ENCODE data around the gene ANGPTL5. TPM values are rescaled to one million over a fixed set of nuclear protein-coding genes. Genes with fewer than 3 reads are reported as not detected.

Gene ANGPTL5
- total RNA-seq, 1 experiment from 2014 or later: not detected

DNA sequence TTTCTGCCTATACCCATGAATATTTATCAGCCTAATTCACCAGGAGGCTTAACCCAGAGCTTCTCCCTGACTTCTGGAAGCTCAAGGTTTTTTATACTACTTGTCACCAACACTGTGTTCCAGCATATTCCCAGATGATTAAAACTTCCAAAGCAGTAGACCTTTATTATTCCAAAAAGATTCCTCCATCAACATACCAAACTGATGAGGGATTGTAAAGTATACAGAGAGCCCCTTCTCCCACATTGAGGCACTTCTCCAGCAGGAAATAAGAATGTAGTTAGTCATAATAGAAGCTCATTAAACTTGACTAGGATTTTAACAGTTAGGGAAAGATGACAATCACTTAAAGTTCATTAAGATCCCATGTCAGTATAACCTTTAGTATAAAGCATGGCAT, 53.0 kb downstream of the ANGPTL5 start:
- Histone ChIP-seq H3K27me3 (replicated peaks; ENCODE audit: insufficient read depth, low read depth, low read length, poor library complexity) (no peaks in the 10 kb centered on the region), H3K27ac (ENCODE audit: low read depth, low read length, poor library complexity, severe bottlenecking) (no peak overlapping the region), H3K4me1 (ENCODE audit: insufficient read depth, low read length, poor library complexity, severe bottlenecking) (peaks cover 10% of the 10 kb centered on the region), H3K4me3 (ENCODE audit: low read depth, low read length, poor library complexity, severe bottlenecking) (no peak overlapping the region), H3K36me3 (ENCODE audit: insufficient read depth, low read length, poor library complexity, severe bottlenecking) (no peaks in the 10 kb centered on the region), H3K9me3 (ENCODE audit: low read depth, low read length, poor library complexity, severe bottlenecking) (peaks cover 4% of the 10 kb centered on the region)
- peak; percentile 57 for DNase-seq (ENCODE audit: low spot score)
- CTCF ChIA-PET: interaction anchor here (0.6 to 3.4 kb wide), 2 partner anchors 57 to 144 kb away, joined by 5 to 54 read pairs; no protein-coding TSS in a partner anchor
- no TSS peak for BruUV-seq (replicated peaks)
- intact Hi-C loops (cut with micrococcal nuclease; ENCODE audit: unreplicated experiment): loop anchor here (10.0 kb wide), 2 partner anchors 631 to 751 kb away; no protein-coding TSS in a partner anchor
- POLR2A ChIA-PET (ENCODE audit: low non-redundant PET): no interaction called here
- TF ChIP-seq, protein P1, sequence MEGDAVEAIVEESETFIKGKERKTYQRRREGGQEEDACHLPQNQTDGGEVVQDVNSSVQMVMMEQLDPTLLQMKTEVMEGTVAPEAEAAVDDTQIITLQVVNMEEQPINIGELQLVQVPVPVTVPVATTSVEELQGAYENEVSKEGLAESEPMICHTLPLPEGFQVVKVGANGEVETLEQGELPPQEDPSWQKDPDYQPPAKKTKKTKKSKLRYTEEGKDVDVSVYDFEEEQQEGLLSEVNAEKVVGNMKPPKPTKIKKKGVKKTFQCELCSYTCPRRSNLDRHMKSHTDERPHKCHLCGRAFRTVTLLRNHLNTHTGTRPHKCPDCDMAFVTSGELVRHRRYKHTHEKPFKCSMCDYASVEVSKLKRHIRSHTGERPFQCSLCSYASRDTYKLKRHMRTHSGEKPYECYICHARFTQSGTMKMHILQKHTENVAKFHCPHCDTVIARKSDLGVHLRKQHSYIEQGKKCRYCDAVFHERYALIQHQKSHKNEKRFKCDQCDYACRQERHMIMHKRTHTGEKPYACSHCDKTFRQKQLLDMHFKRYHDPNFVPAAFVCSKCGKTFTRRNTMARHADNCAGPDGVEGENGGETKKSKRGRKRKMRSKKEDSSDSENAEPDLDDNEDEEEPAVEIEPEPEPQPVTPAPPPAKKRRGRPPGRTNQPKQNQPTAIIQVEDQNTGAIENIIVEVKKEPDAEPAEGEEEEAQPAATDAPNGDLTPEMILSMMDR (conservative IDR thresholded peaks at IDR 0.05; ENCODE audit: low read depth, low read length): no peak
- TF ChIP-seq EZH2 (IDR thresholded peaks at IDR 0.05; ENCODE audit: borderline replicate concordance, low read depth, low read length, poor library complexity, severe bottlenecking): no peak

DNA sequence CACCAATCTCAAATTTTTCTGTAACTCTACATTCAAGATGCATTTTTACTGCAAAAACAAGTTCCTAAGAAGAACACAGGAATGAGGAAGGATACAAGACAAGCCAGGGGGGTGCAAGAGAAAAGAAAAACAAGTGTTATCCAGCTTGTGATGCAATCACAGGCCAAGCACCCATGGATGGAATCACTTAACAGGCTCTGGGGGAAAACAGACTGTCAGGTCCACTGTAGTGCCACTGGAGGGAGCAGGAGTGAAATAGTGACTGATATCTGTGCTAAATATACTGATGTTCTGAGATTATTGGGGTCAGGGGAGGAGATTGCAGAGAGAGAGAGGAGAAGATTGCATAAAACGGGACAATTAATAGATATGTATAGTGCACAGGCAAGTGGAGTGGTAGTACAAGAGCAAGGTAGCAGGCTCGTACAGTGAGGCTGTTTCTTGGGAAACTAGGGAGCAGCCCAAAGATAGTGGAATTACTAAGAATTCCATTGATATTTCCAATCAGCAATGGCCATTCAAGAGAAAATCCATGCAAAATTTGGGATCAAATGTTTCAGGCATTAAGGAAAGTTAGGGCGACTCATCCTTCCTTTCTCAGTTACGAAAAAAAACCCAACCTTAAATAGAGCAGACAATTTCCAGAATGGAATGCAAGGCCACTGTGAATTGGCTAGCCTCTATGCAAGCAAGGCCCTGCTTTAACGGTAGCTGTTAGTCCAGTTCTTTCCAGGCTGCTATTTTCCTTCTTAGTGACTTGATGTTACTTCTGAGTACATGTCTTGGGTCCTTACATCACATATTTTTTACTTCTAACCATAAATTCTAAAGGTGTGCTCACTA, 53.7 kb downstream of the ANGPTL5 start:
- ChIA-PET CTCF (interaction anchor here (0.6 to 3.4 kb wide), 2 partner anchors 58 to 145 kb away, joined by 5 to 54 read pairs; no protein-coding TSS in a partner anchor), POLR2A (ENCODE audit: low non-redundant PET) (interaction anchor here (0.6 kb wide), 1 partner anchor 26 kb away, joined by 7 read pairs; no protein-coding TSS in a partner anchor)
- Histone ChIP-seq H3K4me1 (ENCODE audit: insufficient read depth, low read length, poor library complexity, severe bottlenecking) (peaks cover 10% of the 10 kb centered on the region), H3K4me3 (ENCODE audit: low read depth, low read length, poor library complexity, severe bottlenecking) (no peak overlapping the region), H3K27ac (ENCODE audit: low read depth, low read length, poor library complexity, severe bottlenecking) (no peak overlapping the region), H3K36me3 (ENCODE audit: insufficient read depth, low read length, poor library complexity, severe bottlenecking) (no peaks in the 10 kb centered on the region), H3K9me3 (ENCODE audit: low read depth, low read length, poor library complexity, severe bottlenecking) (peaks cover 4% of the 10 kb centered on the region), H3K27me3 (replicated peaks; ENCODE audit: insufficient read depth, low read depth, low read length, poor library complexity) (no peaks in the 10 kb centered on the region)
- intact Hi-C loops (cut with micrococcal nuclease; ENCODE audit: unreplicated experiment): loop anchor here (10.0 kb wide), 2 partner anchors 632 to 752 kb away; no protein-coding TSS in a partner anchor
- DNase-seq (ENCODE audit: low spot score): peak; percentile 77
- TF ChIP-seq EZH2 (IDR thresholded peaks at IDR 0.05; ENCODE audit: borderline replicate concordance, low read depth, low read length, poor library complexity, severe bottlenecking): no peak
- TF ChIP-seq, protein P1 (conservative IDR thresholded peaks at IDR 0.05; ENCODE audit: low read depth, low read length): peak; percentile 71
- no TSS peak for BruUV-seq (replicated peaks)

DNA sequence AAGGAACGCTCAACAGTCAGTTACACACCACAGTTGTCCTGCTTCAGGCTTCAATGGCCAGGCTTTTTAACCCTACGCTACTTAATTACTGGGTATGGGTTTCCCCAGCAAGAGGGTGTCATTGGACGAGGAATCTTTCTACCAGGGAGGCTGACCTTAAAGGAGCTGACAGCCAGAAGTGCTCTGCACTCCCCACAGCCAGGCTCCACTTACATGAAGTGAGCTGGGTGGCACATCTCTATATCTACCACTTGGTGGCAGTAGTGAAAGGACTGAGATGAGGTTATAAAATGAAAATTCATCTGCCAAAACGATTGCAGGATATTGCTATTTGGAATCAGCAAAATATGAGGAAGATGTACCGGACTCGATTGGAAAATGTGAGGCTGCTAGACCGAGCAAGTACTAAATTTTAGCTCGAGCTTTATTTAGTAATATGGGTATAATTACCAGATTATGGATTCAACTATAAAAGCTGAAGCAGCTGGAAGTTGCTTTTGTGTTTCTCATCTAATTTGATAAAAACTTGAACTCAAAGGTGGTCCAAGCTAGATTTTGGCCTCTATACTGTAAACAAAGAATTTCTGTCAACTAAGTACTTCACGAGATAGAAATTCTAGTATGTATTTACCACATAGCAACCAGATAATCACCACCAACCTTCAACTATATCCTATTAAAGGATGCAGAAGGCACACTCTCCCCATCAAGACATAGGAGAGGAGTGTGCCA, 55.5 kb downstream of the ANGPTL5 start:
- DNase-seq (ENCODE audit: low spot score): peak; percentile 74
- BruUV-seq (replicated peaks): no TSS peak
- ChIA-PET POLR2A (ENCODE audit: low non-redundant PET) (interaction anchor here (0.5 kb wide), 1 partner anchor 598 kb away, joined by 4 read pairs; no protein-coding TSS in a partner anchor), CTCF (interaction anchor here (0.5 to 3.4 kb wide), 8 partner anchors 9 to 153 kb away, joined by 3 to 54 read pairs (median 6); no protein-coding TSS in a partner anchor)
- H3K27ac ChIP-seq (ENCODE audit: low read depth, low read length, poor library complexity, severe bottlenecking): no peak overlapping the region
- TF ChIP-seq EZH2 (IDR thresholded peaks at IDR 0.05; ENCODE audit: borderline replicate concordance, low read depth, low read length, poor library complexity, severe bottlenecking): no peak
- TF ChIP-seq, protein P1 (conservative IDR thresholded peaks at IDR 0.05; ENCODE audit: low read depth, low read length): peak; percentile 88
- no peaks in the 10 kb centered on the region for H3K36me3 ChIP-seq (ENCODE audit: insufficient read depth, low read length, poor library complexity, severe bottlenecking)
- intact Hi-C loops (cut with micrococcal nuclease; ENCODE audit: unreplicated experiment): loop anchor here (2.0 to 10.0 kb wide), 3 partner anchors 146 to 754 kb away; no protein-coding TSS in a partner anchor
- peaks cover 10% of the 10 kb centered on the region for H3K4me1 ChIP-seq (ENCODE audit: insufficient read depth, low read length, poor library complexity, severe bottlenecking)
- H3K27me3 ChIP-seq (replicated peaks; ENCODE audit: insufficient read depth, low read depth, low read length, poor library complexity): no peaks in the 10 kb centered on the region
- no peak overlapping the region for H3K4me3 ChIP-seq (ENCODE audit: low read depth, low read length, poor library complexity, severe bottlenecking)
- H3K9me3 ChIP-seq (ENCODE audit: low read depth, low read length, poor library complexity, severe bottlenecking): peaks cover 4% of the 10 kb centered on the region

All from A673 (cell line).